A673 (cell line): ENCODE data around the gene PCBP3. TPM values are rescaled to one million over a fixed set of nuclear protein-coding genes. Genes with fewer than 3 reads are reported as not detected.

ENCODE experiments used
- BruUV-seq: library from RNA; stranded (reverse); fragments of 400-500 nt; replicated peaks from 2 replicates; lab custom pipeline; 2021; lab: Mats Ljungman, UMichigan
- CTCF ChIA-PET: fragments of 300-600 bp; sonication (Branson Sonifier 250); formaldehyde crosslinking; loops from one replicate; lab custom pipeline; 2022; ENCODE audit warnings: antibody characterized with exemption; lab: Charles Lee
- POLR2A ChIA-PET: fragments of 300-600 bp; sonication (Branson Sonifier 250); formaldehyde crosslinking; loops from one replicate; lab custom pipeline; 2022; ENCODE audit warnings: antibody characterized with exemption; ENCODE audit not compliant: low non-redundant PET; lab: Charles Lee
- DNase-seq: peaks from one replicate; pipeline ENCODE4 v3.0.0-alpha.2; 2015; ENCODE audit warnings: low spot score
- H3K27ac ChIP-seq: fragments of 200-600 bp; sonication (generic); 2 replicates; pipeline ENCODE4 v1.5.1; 2016; ENCODE audit warnings: mixed run types, low read depth, mild to moderate bottlenecking, mixed read lengths, antibody characterized with exemption, low read length; ENCODE audit not compliant: poor library complexity, severe bottlenecking
- H3K27me3 ChIP-seq: fragments of 200-600 bp; sonication (generic); replicated peaks from 2 replicates; pipeline ENCODE4 v1.6.1; 2017; ENCODE audit warnings: mixed run types, low read depth, mild to moderate bottlenecking, mixed read lengths, antibody characterized with exemption, low read length; ENCODE audit not compliant: insufficient read depth, poor library complexity
- H3K36me3 ChIP-seq: fragments of 200-600 bp; sonication (generic); 2 replicates; pipeline ENCODE4 v1.6.1; 2016; ENCODE audit warnings: mixed run types, mild to moderate bottlenecking, mixed read lengths, antibody characterized with exemption, low read length; ENCODE audit not compliant: insufficient read depth, poor library complexity, severe bottlenecking
- H3K4me1 ChIP-seq: fragments of 200-600 bp; sonication (generic); 2 replicates; pipeline ENCODE4 v1.6.1; 2017; ENCODE audit warnings: mixed run types, mild to moderate bottlenecking, mixed read lengths, antibody characterized with exemption, low read length; ENCODE audit not compliant: insufficient read depth, poor library complexity, severe bottlenecking
- H3K4me3 ChIP-seq: fragments of 200-600 bp; sonication (generic); 2 replicates; pipeline ENCODE4 v1.5.1; 2016; ENCODE audit warnings: low read depth, mixed run types, mild to moderate bottlenecking, mixed read lengths, low read length; ENCODE audit not compliant: poor library complexity, severe bottlenecking
- H3K9me3 ChIP-seq: fragments of 200-600 bp; sonication (generic); 2 replicates; pipeline ENCODE4 v1.6.1; 2016; ENCODE audit warnings: mixed run types, low read depth, mild to moderate bottlenecking, mixed read lengths, antibody characterized with exemption, low read length; ENCODE audit not compliant: poor library complexity, severe bottlenecking
- EZH2 ChIP-seq: fragments of 200-600 bp; sonication (generic); IDR thresholded peaks from 2 replicates; pipeline ENCODE4 v1.6.1; 2017; ENCODE audit warnings: borderline replicate concordance, low read depth, mild to moderate bottlenecking, mixed read lengths, antibody characterized with exemption, low read length; ENCODE audit not compliant: poor library complexity, severe bottlenecking
- intact Hi-C: fragments of 100-400 bp; cut with micrococcal nuclease; formaldehyde crosslinking; loops from one replicate; pipeline ENCODE4 v1.10.0; 2022; ENCODE audit not compliant: unreplicated experiment
- total RNA-seq: library from RNA; stranded (reverse); gene quantifications from 2 replicates; pipeline ENCODE4 v1.2.3, GENCODE V29; 2021
- TF ChIP-seq, protein P1 (sequence below): fragments of 300-800, 200-600 bp; sonication (generic); conservative IDR thresholded peaks from 2 replicates; pipeline ENCODE4 v1.5.1; 2017; ENCODE audit warnings: low read depth, mild to moderate bottlenecking, antibody characterized with exemption, low read length, moderate library complexity, mixed read lengths

PCBP3 gene
- total RNA-seq, 1 experiment from 2014 or later: 25.6 TPM

DNA sequence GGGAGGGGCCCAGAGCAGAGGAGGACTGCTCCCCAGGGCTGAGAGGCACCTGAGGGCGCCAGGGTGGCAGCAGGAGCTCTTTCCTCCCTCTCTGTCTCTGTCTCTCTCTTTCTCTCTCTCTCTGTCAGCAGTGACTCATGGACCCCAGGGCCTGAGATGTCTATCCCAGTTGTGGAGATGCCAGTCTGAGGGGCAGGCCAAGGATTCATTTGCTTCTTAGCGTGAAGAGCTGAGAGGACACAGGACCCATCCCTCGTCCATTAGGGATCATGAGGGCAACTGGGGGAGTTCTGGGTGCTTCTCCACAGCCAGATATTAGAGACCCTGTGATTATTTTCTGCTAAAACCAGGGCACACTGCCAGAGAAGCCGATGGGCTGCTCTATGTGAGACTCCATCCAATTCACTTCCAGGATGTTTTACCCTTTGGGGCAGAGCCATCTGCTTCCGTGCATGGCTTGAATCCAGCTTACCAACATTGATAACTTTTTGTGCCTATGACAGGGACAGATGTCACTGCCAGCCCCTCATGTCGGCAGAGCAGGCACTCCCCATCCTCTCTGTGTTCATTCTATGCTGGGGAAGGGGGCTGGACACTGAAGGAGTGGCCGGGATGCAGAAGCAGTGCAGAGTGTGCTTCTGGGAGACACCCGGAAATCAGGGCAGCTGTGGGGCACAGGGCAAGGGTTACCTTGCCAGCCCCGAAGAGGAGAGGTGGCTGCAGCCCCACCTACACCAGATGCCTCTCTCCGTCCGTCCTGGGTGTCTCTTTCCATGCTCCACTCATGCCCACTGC is 4.1 kb upstream of the PCBP3 start:
- no TSS peak for BruUV-seq
- Histone ChIP-seq H3K4me1 (peaks cover 44% of the 10 kb centered on the region), H3K36me3 (no peaks in the 10 kb centered on the region), H3K27ac (peak overlapping the region; percentile 80), H3K9me3 (no peaks in the 10 kb centered on the region), H3K4me3 (no peak overlapping the region), H3K27me3 (no peaks in the 10 kb centered on the region)
- intact Hi-C loops: no loop called here
- TF ChIP-seq, protein P1, sequence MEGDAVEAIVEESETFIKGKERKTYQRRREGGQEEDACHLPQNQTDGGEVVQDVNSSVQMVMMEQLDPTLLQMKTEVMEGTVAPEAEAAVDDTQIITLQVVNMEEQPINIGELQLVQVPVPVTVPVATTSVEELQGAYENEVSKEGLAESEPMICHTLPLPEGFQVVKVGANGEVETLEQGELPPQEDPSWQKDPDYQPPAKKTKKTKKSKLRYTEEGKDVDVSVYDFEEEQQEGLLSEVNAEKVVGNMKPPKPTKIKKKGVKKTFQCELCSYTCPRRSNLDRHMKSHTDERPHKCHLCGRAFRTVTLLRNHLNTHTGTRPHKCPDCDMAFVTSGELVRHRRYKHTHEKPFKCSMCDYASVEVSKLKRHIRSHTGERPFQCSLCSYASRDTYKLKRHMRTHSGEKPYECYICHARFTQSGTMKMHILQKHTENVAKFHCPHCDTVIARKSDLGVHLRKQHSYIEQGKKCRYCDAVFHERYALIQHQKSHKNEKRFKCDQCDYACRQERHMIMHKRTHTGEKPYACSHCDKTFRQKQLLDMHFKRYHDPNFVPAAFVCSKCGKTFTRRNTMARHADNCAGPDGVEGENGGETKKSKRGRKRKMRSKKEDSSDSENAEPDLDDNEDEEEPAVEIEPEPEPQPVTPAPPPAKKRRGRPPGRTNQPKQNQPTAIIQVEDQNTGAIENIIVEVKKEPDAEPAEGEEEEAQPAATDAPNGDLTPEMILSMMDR: no peak
- no peak for TF ChIP-seq EZH2
- ChIA-PET CTCF (no interaction called here), POLR2A (no interaction called here)
- no peak for DNase-seq

DNA sequence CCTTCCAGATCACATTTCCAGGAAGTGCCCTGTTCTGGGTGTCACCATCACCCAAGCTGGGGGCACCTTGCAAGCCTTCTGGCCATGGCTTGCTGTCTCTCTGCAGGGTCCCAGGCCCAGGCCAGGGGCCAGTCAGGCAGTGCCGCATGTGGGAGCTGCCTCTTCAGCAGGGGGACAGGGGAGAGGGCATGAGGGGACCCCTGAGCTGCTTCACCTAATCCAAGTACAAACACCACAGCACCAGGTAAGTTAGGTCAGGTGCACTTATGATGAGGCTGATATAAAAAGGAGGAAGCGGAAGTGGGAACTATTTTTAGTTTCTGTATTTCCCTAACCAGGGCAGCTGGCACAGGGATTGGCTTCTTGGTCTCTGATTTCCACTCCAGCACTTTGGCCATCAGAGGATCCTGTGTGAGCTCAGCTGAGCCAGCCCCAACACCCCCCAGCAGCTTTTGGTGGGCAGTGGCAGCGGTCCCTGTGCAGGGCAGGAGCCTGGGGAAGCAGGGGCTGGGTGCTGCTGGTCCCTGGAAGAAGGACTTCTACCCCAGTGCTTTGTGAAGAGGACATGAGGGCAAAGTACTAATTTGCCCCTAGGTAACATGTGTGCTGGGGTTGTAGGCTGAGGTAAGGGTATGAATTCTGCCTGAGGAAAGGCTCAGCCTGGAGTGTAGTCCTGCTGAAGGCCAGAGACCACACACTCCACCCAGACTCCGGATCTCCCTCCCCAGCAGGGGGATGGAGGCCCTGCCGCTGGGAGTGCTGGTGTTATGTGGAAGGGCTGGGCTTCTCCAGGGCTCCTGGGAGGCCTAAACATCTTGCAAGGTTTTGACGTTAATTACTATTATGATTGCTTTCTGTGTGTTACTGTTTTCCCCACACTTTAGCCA is 3.3 kb upstream of the PCBP3 start:
- no peak overlapping the region for H3K4me3 ChIP-seq
- BruUV-seq: no TSS peak
- POLR2A ChIA-PET: no interaction called here
- TF ChIP-seq, protein P1: no peak
- TF ChIP-seq EZH2: no peak
- H3K27ac ChIP-seq: peak overlapping the region; percentile 80
- no peak for DNase-seq
- H3K27me3 ChIP-seq: no peaks in the 10 kb centered on the region
- peaks cover 44% of the 10 kb centered on the region for H3K4me1 ChIP-seq
- CTCF ChIA-PET: no interaction called here
- H3K36me3 ChIP-seq: no peaks in the 10 kb centered on the region
- intact Hi-C loops: loop anchor here (5.0 to 10.0 kb wide), 3 partner anchors 83 to 177 kb away; no protein-coding TSS in a partner anchor
- no peaks in the 10 kb centered on the region for H3K9me3 ChIP-seq

DNA sequence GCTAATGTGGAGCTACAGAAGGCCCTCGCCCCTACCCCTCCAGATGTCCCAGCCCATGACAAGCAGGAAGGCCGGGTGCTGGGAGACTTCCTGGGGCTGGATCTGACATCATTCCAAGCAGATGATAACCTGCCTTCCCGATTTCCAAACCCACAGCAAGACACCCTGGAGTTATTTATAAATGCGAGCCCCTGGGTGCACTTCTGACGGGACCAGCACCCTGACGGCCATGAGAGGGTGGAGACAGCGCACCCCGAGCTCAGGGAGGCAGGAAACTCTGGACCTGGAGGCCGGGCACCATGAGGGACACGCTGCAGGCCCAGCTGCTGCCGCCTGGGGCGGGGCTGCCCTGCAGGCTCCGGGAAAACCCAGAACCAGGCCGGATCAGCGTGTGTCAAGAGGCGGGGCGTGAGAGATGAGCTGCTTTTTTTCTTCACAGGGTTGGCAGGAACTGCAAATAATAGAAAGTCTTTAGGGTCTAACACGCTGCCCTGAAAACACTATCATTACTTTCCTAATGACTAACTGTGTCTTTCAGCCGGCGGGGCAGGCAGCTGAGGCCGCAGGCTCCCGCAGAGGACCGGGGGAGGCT is 2.5 kb upstream of the PCBP3 start:
- BruUV-seq: no TSS peak
- no peaks in the 10 kb centered on the region for H3K27me3 ChIP-seq
- H3K4me3 ChIP-seq: no peak overlapping the region
- no peaks in the 10 kb centered on the region for H3K36me3 ChIP-seq
- ChIA-PET POLR2A (no interaction called here), CTCF (no interaction called here)
- TF ChIP-seq, protein P1: no peak
- no peak for TF ChIP-seq EZH2
- no peaks in the 10 kb centered on the region for H3K9me3 ChIP-seq
- DNase-seq: peak; percentile 86
- peak overlapping the region; percentile 80 for H3K27ac ChIP-seq
- intact Hi-C loops: loop anchor here (5.0 to 10.0 kb wide), 3 partner anchors 84 to 176 kb away; no protein-coding TSS in a partner anchor
- H3K4me1 ChIP-seq: peaks cover 44% of the 10 kb centered on the region
